Lung (tissue), 12 donors: Measurements from ENCODE around the gene MTMR1. TPM values are rescaled to one million over a fixed set of nuclear protein-coding genes. Genes with fewer than 3 reads are reported as not detected.

Experiments used
- ATAC-seq: fragments of 200-7000 bp; cut with Tn5 transposase; one replicate; pipeline ENCODE4 v1.9.1; 2020; ENCODE audit warnings: moderate number of reproducible peaks; ENCODE audit not compliant: insufficient read depth, low FRiP score
- DNase-seq, 3 donors: peaks; one replicate each; pipeline ENCODE4 v3.0.0-alpha.2; 2013 to 2017
- H3K27ac ChIP-seq, 2 donors: one replicate each; pipeline ENCODE4 v1.5.1; 2013; ENCODE audit warnings: mild to moderate bottlenecking in 2 of 2, moderate library complexity in 2 of 2, control low read depth in 1 of 2, inconsistent platforms in 1 of 2, low read depth in 1 of 2, low read length in 1 of 2
- H3K27me3 ChIP-seq, 3 donors: one replicate each; pipeline ENCODE4 v1.5.1; 2013; ENCODE audit warnings: low read length in 2 of 3; ENCODE audit not compliant: control insufficient read depth in 3 of 3, insufficient read depth in 3 of 3
- H3K36me3 ChIP-seq, 4 donors: one replicate each; pipeline ENCODE4 v1.5.1; 2013; ENCODE audit warnings: low read length in 4 of 4, mild to moderate bottlenecking in 1 of 4, moderate library complexity in 1 of 4; ENCODE audit not compliant: control insufficient read depth in 4 of 4, insufficient read depth in 4 of 4
- H3K4me1 ChIP-seq, 5 donors: one replicate each; pipeline ENCODE4 v1.5.1; 2013; ENCODE audit warnings: low read length in 5 of 5, mild to moderate bottlenecking in 2 of 5, moderate library complexity in 1 of 5; ENCODE audit not compliant: control insufficient read depth in 5 of 5, insufficient read depth in 5 of 5
- H3K4me3 ChIP-seq: one replicate; pipeline ENCODE4 v1.5.1; 2013; ENCODE audit warnings: mild to moderate bottlenecking, control low read depth, moderate library complexity
- H3K9ac ChIP-seq, 2 donors: one replicate each; pipeline ENCODE4 v1.5.1; 2013; ENCODE audit warnings: low read length in 2 of 2, control low read depth in 1 of 2; ENCODE audit not compliant: insufficient read depth in 1 of 2
- H3K9me3 ChIP-seq, 4 donors: one replicate each; pipeline ENCODE4 v1.5.1; 2013; ENCODE audit warnings: low read length in 3 of 4, mild to moderate bottlenecking in 1 of 4, moderate library complexity in 1 of 4; ENCODE audit not compliant: control insufficient read depth in 4 of 4, insufficient read depth in 3 of 4
- CTCF ChIP-seq: IDR thresholded peaks from 2 replicates; pipeline ENCODE4 v1.5.1; 2012; ENCODE audit warnings: mild to moderate bottlenecking; ENCODE audit errors: control extremely low read depth, extremely low read depth
- WGBS, 2 donors: extraction: QIAGEN DNeasy Blood & Tissue Kit; methylation state at CpG; one replicate each; pipeline ENCODE4 v1.1.7; 2013; 5-methylcytosine and 5-hydroxymethylcytosine counted together
- polyA plus RNA-seq, 2 donors: library from polyadenylated mRNA; stranded (reverse); fragments of 200-250 nt; gene quantifications; one replicate each; pipeline ENCODE4 v1.2.1, GENCODE V29; 2013
- total RNA-seq, 2 donors: library from RNA; depleted of rRNA in 1 of 2; stranded (reverse); fragments of >200 nt in 1 of 2; gene quantifications; one replicate each; pipeline ENCODE4 v1.2.1, GENCODE V29; 2014 to 2021
- donor health status: control.
- donor health status: control.
- donor health status: Bipolar disorder and iron deficiency.
- donor health status: healthy.
- donor health status: DM: yes; HTN: yes; CAD: no.

MTMR1 gene
- total and polyA plus RNA-seq, 4 donors: 10.0 to 37.6 (median 15.9) TPM

GRCh38 chrX:150762258-150763165 is 69.3 kb downstream of the MTMR1 start:
- Histone ChIP-seq H3K4me1 (peaks cover 0 to 7% (median 0%) of the 10 kb centered on the region in 5 donors), H3K4me3 (no peak overlapping the region), H3K9me3 (no peaks in the 10 kb centered on the region), H3K27ac (no peak overlapping the region), H3K27me3 (no peaks in the 10 kb centered on the region), H3K36me3 (peaks cover 0 to 7% (median 2%) of the 10 kb centered on the region in 4 donors), H3K9ac (no peak overlapping the region)
- DNase-seq (peak in 2 of 3 donors; percentile 18 to 32), ATAC-seq (no peak)
- WGBS, 2 donors: 75 to 88% methylated on average over 19 to 36 of the region's 36 CpGs
- TF ChIP-seq CTCF: no peak

GRCh38 chrX:150763303-150763797 is 70.2 kb downstream of the MTMR1 start:
- Histone ChIP-seq H3K36me3 (peaks cover 0 to 5% (median 2%) of the 10 kb centered on the region in 4 donors), H3K9ac (no peak overlapping the region), H3K27me3 (no peaks in the 10 kb centered on the region), H3K4me3 (no peak overlapping the region), H3K9me3 (no peaks in the 10 kb centered on the region), H3K27ac (no peak overlapping the region), H3K4me1 (peaks cover 0 to 7% (median 0%) of the 10 kb centered on the region in 5 donors)
- DNase-seq: no peak
- ATAC-seq: no peak
- 79 to 85% methylated on average over 13 of the region's 13 CpGs for WGBS, 2 donors
- TF ChIP-seq CTCF: no peak

GRCh38 chrX:150763810-150764209 is 70.6 kb downstream of the MTMR1 start:
- no peak overlapping the region for H3K27ac ChIP-seq
- H3K4me1 ChIP-seq: peaks cover 0 to 7% (median 0%) of the 10 kb centered on the region in 5 donors
- WGBS, 2 donors: 77 to 91% methylated on average over 9 of the region's 9 CpGs
- no peak for DNase-seq
- H3K27me3 ChIP-seq: no peaks in the 10 kb centered on the region
- H3K9me3 ChIP-seq: no peaks in the 10 kb centered on the region
- TF ChIP-seq CTCF: no peak
- no peak overlapping the region for H3K9ac ChIP-seq
- no peak overlapping the region for H3K4me3 ChIP-seq
- no peak for ATAC-seq
- H3K36me3 ChIP-seq: peaks cover 0 to 5% (median 2%) of the 10 kb centered on the region in 4 donors
